Sigmoid colon (tissue), 4 donors: ENCODE data around the gene TMEM263.

Experiments used
- CTCF ChIP-seq, 4 experiments: fragments of 450-650 bp in 3 of 4; fragments of 200-600 bp in 1 of 4; IDR thresholded peaks; one replicate each; pipeline ENCODE4 v1.5.1; 2016 to 2019; ENCODE audit warnings: antibody characterized with exemption in 4 of 4, mild to moderate bottlenecking in 3 of 4, moderate library complexity in 2 of 4
- POLR2AphosphoS5 ChIP-seq, 4 donors: sonication (generic); formaldehyde crosslinking; IDR thresholded peaks; one replicate each; pipeline ENCODE4 v1.6.1; 2017; ENCODE audit warnings: antibody characterized with exemption in 4 of 4

GRCh38 chr12:106942775-106943174 is 12.9 kb upstream of the TMEM263 start:
- TF ChIP-seq POLR2AphosphoS5 (IDR thresholded peaks at IDR 0.05) (no peak), CTCF (IDR thresholded peaks at IDR 0.05) (no peak)
